ENCODE measurements around the gene CCNQ. TPM values are rescaled to one million over a fixed set of nuclear protein-coding genes. Genes with fewer than 3 reads are reported as not detected.

CCNQ gene
- total RNA-seq, 2 experiments from 2014 or later, result 12.0 to 29.7 TPM

DNA sequence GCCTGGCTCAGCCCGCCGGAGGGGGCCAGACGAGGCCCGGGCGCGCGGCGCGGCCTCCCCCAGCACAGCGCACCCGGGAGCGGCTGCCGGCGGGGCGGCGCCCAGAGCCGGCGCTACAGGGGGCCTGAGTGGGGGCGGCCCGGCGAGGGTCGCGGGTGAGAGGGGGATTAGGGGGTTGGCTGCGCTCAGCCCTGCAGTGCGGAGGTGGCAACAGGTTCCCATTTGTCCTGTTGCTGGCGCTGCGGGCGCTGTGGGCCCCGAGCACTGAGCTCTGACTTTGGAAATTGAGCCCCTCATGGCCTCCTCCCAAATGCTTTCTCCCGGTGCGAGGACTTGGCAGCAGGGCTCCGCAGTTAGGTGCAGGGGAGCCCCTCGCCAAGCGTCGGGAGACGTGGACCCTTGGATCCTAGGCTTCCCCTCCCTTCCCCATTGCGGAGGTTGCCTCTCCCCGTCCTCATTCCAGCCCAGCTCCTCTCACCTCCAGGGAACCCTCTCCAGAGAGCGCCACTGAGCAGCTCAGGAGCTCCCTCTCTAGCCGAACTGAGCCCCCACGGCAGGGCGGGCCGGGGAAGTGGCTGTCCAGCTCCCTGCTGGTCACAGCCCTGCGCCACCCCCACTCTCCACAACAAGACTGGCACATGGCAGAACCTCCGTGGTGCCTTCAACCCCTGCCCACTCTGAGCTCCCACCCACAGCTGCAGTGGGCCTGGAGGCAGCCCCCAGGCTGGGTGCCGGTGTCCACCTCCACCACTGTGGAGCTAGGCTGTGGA lies 45.6 kb upstream of the CCNQ start:
- H3K9me3 ChIP-seq (ENCODE audit: low read length), result no peaks in the 10 kb centered on the region
- no peak overlapping the region for H2AFZ ChIP-seq (ENCODE audit: low read length)
- H3K4me2 ChIP-seq (ENCODE audit: low read length), result no peak overlapping the region
- H3K4me1 ChIP-seq (ENCODE audit: insufficient read depth, low read length, poor library complexity, severe bottlenecking), result no peaks in the 10 kb centered on the region
- BruUV-seq (replicated peaks), result no TSS peak
- intact Hi-C loops (cut with micrococcal nuclease; ENCODE audit: unreplicated experiment), result no loop called here
- H3K36me3 ChIP-seq (ENCODE audit: insufficient read depth, low read length), result no peaks in the 10 kb centered on the region
- H3K79me2 ChIP-seq (ENCODE audit: insufficient read depth, low read depth, low read length), result no peaks in the 10 kb centered on the region
- no peak overlapping the region for H3K4me3 ChIP-seq (ENCODE audit: low read depth, low read length, poor library complexity, severe bottlenecking)
- ChIA-PET CTCF (ENCODE audit: unreplicated experiment) (no interaction called here), POLR2A (no interaction called here)
- no peaks in the 10 kb centered on the region for H4K20me1 ChIP-seq (ENCODE audit: insufficient read depth, low read length)
- DNase-seq (ENCODE audit: low spot score), result no peak
- TF ChIP-seq, protein P1, sequence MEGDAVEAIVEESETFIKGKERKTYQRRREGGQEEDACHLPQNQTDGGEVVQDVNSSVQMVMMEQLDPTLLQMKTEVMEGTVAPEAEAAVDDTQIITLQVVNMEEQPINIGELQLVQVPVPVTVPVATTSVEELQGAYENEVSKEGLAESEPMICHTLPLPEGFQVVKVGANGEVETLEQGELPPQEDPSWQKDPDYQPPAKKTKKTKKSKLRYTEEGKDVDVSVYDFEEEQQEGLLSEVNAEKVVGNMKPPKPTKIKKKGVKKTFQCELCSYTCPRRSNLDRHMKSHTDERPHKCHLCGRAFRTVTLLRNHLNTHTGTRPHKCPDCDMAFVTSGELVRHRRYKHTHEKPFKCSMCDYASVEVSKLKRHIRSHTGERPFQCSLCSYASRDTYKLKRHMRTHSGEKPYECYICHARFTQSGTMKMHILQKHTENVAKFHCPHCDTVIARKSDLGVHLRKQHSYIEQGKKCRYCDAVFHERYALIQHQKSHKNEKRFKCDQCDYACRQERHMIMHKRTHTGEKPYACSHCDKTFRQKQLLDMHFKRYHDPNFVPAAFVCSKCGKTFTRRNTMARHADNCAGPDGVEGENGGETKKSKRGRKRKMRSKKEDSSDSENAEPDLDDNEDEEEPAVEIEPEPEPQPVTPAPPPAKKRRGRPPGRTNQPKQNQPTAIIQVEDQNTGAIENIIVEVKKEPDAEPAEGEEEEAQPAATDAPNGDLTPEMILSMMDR (conservative IDR thresholded peaks at IDR 0.05; ENCODE audit: low read length), result no peak
- TF ChIP-seq EZH2phosphoT487 (IDR thresholded peaks at IDR 0.05; ENCODE audit: borderline replicate concordance, low read depth, low read length), result no peak
- H3K27ac ChIP-seq (ENCODE audit: low read depth, low read length, poor library complexity, severe bottlenecking), result no peak overlapping the region
- no peaks in the 10 kb centered on the region for H3K9me2 ChIP-seq (ENCODE audit: insufficient read depth, low read length)

DNA sequence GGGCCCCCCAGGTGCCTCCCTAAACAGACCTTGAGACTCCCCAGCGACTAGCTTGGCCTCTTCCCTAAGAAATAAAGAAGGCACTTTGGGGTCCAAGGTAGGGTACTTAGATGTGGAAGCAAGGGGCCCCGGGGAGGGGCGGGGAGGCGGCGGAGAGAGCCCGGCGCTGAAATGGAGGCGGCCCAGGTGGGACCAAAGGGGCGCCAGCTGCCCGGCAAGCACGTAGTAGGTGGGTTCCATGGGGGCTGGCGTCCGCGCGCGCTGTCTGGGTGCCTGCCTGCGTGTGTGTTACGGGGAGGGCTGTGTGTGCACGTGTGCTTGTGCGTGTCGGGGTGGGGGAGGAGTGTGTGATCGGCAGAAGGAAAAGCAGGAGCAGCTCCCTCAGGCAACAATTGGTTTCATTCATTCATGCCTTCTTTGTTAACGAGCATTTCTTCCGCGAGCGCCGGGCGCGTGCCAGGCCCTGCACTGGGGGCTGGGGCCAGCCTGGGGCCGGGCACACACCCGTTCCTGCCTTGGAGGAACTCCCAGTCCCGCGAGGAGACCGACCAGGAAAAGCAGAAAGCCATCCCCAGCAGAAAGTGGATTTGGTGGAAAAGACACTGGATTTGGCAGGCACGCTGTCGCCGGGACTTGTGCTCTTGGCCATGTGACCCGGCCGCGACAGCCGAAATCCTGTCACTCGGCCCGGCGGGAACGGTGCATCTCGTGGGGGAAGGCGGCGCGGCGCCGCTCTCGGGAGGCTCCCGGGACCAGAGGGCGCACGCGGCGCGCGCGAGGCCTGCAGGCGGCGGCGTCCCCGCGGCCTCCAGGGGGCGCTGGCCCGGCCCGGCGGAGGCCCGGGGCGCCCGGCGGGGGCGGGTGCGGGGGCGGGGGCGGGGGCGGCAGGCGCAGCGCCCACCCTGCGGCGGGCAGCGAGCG lies 44.8 kb upstream of the CCNQ start:
- no peak overlapping the region for H2AFZ ChIP-seq (ENCODE audit: low read length)
- H3K9me3 ChIP-seq (ENCODE audit: low read length), result no peaks in the 10 kb centered on the region
- intact Hi-C loops (cut with micrococcal nuclease; ENCODE audit: unreplicated experiment), result no loop called here
- no peaks in the 10 kb centered on the region for H3K9me2 ChIP-seq (ENCODE audit: insufficient read depth, low read length)
- no peak overlapping the region for H3K27ac ChIP-seq (ENCODE audit: low read depth, low read length, poor library complexity, severe bottlenecking)
- no TSS peak for BruUV-seq (replicated peaks)
- H3K4me3 ChIP-seq (ENCODE audit: low read depth, low read length, poor library complexity, severe bottlenecking), result no peak overlapping the region
- no peak overlapping the region for H3K4me2 ChIP-seq (ENCODE audit: low read length)
- no peaks in the 10 kb centered on the region for H4K20me1 ChIP-seq (ENCODE audit: insufficient read depth, low read length)
- DNase-seq (ENCODE audit: low spot score), result no peak
- no peaks in the 10 kb centered on the region for H3K79me2 ChIP-seq (ENCODE audit: insufficient read depth, low read depth, low read length)
- ChIA-PET POLR2A (no interaction called here), CTCF (ENCODE audit: unreplicated experiment) (no interaction called here)
- no peak for TF ChIP-seq EZH2phosphoT487 (IDR thresholded peaks at IDR 0.05; ENCODE audit: borderline replicate concordance, low read depth, low read length)
- TF ChIP-seq, protein P1 (conservative IDR thresholded peaks at IDR 0.05; ENCODE audit: low read length), result peak; percentile 23; the same call in 1 of the 2 replicates
- H3K36me3 ChIP-seq (ENCODE audit: insufficient read depth, low read length), result no peaks in the 10 kb centered on the region
- no peaks in the 10 kb centered on the region for H3K4me1 ChIP-seq (ENCODE audit: insufficient read depth, low read length, poor library complexity, severe bottlenecking)

Data from OCI-LY7 (cell line).